B cell (primary cell): ENCODE results near the gene COX17. TPM values are rescaled to one million over a fixed set of nuclear protein-coding genes. Genes with fewer than 3 reads are reported as not detected.
A peak's percentile ranks its signal among the peaks of the same experiment; 100 is the strongest.

ENCODE experiments used
- ATAC-seq: fragments of 200-7000 bp; cut with Tn5 transposase; one replicate; pipeline ENCODE4 v1.10.0; 2021; ENCODE audit warnings: low read depth, mild to moderate bottlenecking, moderate number of reproducible peaks, moderate library complexity
- CTCF ChIA-PET: fragments of 350-600 bp; sonication (Branson Sonifier 250); formaldehyde crosslinking; loops from one replicate; lab custom pipeline; 2021; ENCODE audit warnings: antibody characterized with exemption, inconsistent platforms; lab: Charles Lee
- POLR2A ChIA-PET: fragments of 350-600 bp; sonication (Branson Sonifier 250); formaldehyde crosslinking; loops from one replicate; lab custom pipeline; 2021; ENCODE audit warnings: antibody characterized with exemption; lab: Charles Lee
- DNase-seq: peaks from one replicate; pipeline ENCODE4 v3.0.0; 2013
- H2AFZ ChIP-seq: 2 replicates; pipeline ENCODE4 v1.6.1; 2012; ENCODE audit warnings: mild to moderate bottlenecking, low read depth, low read length; ENCODE audit not compliant: insufficient read depth, poor library complexity, severe bottlenecking
- H3K27ac ChIP-seq, 2 donors: 1 replicate in 1 of 2; 2 replicates in 1 of 2; pipeline ENCODE4 v1.5.1; 2012 to 2013; ENCODE audit warnings: low read length in 2 of 2, mild to moderate bottlenecking in 2 of 2, moderate library complexity in 1 of 2
- H3K27me3 ChIP-seq, 4 experiments: fragments of 200-600 bp in 1 of 4; sonication (generic) in 1 of 4; replicated peaks in 1 of 4; 1 replicate in 2 of 4; 2 replicates in 2 of 4; pipeline versions ENCODE4 v1.6.1 to v1.7.0; 2013 to 2016; ENCODE audit warnings: low read length in 3 of 4, mild to moderate bottlenecking in 2 of 4, mixed read lengths in 1 of 4, moderate library complexity in 1 of 4; ENCODE audit not compliant: insufficient read depth in 4 of 4, control insufficient read depth in 3 of 4; ENCODE audit errors: control extremely low read depth in 1 of 4
- H3K36me3 ChIP-seq, 2 experiments: replicated peaks in 1 of 2; 1 replicate in 1 of 2; 2 replicates in 1 of 2; pipeline versions ENCODE4 v1.6.1 to v1.7.1; 2013; ENCODE audit warnings: low read length in 1 of 2; ENCODE audit not compliant: insufficient read depth in 2 of 2, control insufficient read depth in 1 of 2; ENCODE audit errors: control extremely low read depth in 1 of 2, extremely low read depth in 1 of 2
- H3K4me1 ChIP-seq, 2 donors: fragments of 200-600 bp in 1 of 2; sonication (generic) in 1 of 2; 1 replicate in 1 of 2; 2 replicates in 1 of 2; pipeline versions ENCODE4 v1.5.1 to v1.6.1; 2013 to 2017; ENCODE audit warnings: low read length in 2 of 2; ENCODE audit not compliant: control insufficient read depth in 2 of 2, insufficient read depth in 2 of 2
- H3K4me2 ChIP-seq: replicated peaks from 2 replicates; pipeline ENCODE3; 2012; ENCODE audit warnings: mild to moderate bottlenecking, low read depth, low read length; ENCODE audit not compliant: poor library complexity, severe bottlenecking
- H3K4me3 ChIP-seq, 5 experiments: fragments of 200-600 bp in 1 of 5; sonication (generic) in 1 of 5; 1 replicate in 3 of 5; 2 replicates in 2 of 5; pipeline versions ENCODE4 v1.5.1 to v1.7.0; 2011 to 2016; ENCODE audit warnings: low read length in 4 of 5, mild to moderate bottlenecking in 4 of 5, low read depth in 2 of 5, control low read depth in 1 of 5, moderate library complexity in 1 of 5; ENCODE audit not compliant: insufficient read depth in 1 of 5; ENCODE audit errors: control extremely low read depth in 1 of 5, extremely low read depth in 1 of 5
- H3K79me2 ChIP-seq: fragments of 200-600 bp; sonication (generic); one replicate; pipeline ENCODE4 v1.6.0; 2016; ENCODE audit warnings: low read length; ENCODE audit not compliant: control insufficient read depth, insufficient read depth
- H3K9ac ChIP-seq: fragments of 200-600 bp; sonication (generic); 2 replicates; pipeline ENCODE4 v1.6.1; 2017; ENCODE audit warnings: mild to moderate bottlenecking, low read length, moderate library complexity
- H3K9me3 ChIP-seq, 3 donors: one replicate each; pipeline versions ENCODE4 v1.6.1 to v1.7.1; 2013; ENCODE audit warnings: low read length in 2 of 3; ENCODE audit not compliant: control insufficient read depth in 2 of 3, insufficient read depth in 1 of 3; ENCODE audit errors: control extremely low read depth in 1 of 3
- H4K20me1 ChIP-seq: 2 replicates; pipeline ENCODE4 v1.6.0; 2012; ENCODE audit warnings: mild to moderate bottlenecking, low read length; ENCODE audit not compliant: insufficient read depth, control insufficient read depth, poor library complexity, severe bottlenecking
- H3K27ac Mint-ChIP-seq: one replicate; pipeline ENCODE4 v1.8.0; 2021; ENCODE audit warnings: mixed read lengths
- H3K27me3 Mint-ChIP-seq: one replicate; pipeline ENCODE4 v1.8.0; 2021; ENCODE audit warnings: mixed read lengths
- H3K4me1 Mint-ChIP-seq: one replicate; pipeline ENCODE4 v1.8.0; 2021; ENCODE audit warnings: mixed read lengths
- H3K4me3 Mint-ChIP-seq: one replicate; pipeline ENCODE4 v1.8.0; 2021; ENCODE audit warnings: mixed read lengths
- H3K9me3 Mint-ChIP-seq: one replicate; pipeline ENCODE4 v1.8.0; 2022; ENCODE audit warnings: mixed read lengths; ENCODE audit not compliant: insufficient read depth
- CTCF ChIP-seq: fragments of 200-600 bp; IDR thresholded peaks from one replicate; pipeline ENCODE4 v1.8.0; 2022; ENCODE audit warnings: antibody characterized with exemption, mild to moderate bottlenecking
- EZH2 ChIP-seq: IDR thresholded peaks from 2 replicates; pipeline ENCODE4 v1.6.1; 2012; ENCODE audit warnings: borderline replicate concordance, low read depth, mild to moderate bottlenecking, moderate library complexity, low read length; ENCODE audit not compliant: insufficient read depth, poor library complexity, severe bottlenecking
- WGBS: methylation state at CpG from one replicate; pipeline ENCODE4 v1.1.5; 2013; ENCODE audit warnings: missing lambda C conversion rate; ENCODE audit not compliant: insufficient coverage; 5-methylcytosine and 5-hydroxymethylcytosine counted together
- intact Hi-C: fragments of 100-400 bp; cut with micrococcal nuclease; formaldehyde crosslinking; loops from one replicate; pipeline ENCODE4 v1.10.0; 2022
- polyA plus RNA-seq: library from polyadenylated mRNA; depleted of rRNA; stranded (reverse); fragments of >200 nt; gene quantifications from 2 replicates; pipeline ENCODE4 v1.2.3, GENCODE V29; 2012
- total RNA-seq, 2 donors: library from RNA; stranded (reverse); fragments of 120-200 nt in 1 of 2; gene quantifications; 1 replicate in 1 of 2; 2 replicates in 1 of 2; pipeline versions ENCODE4 v1.2.3 to v1.2.4, GENCODE V29; 2013 to 2022

The COX17 gene
- total and polyA plus RNA-seq, 2 donors (not counting 1 experiment from before 2014, with no cell fraction given): 20.0 to 47.8 TPM

DNA sequence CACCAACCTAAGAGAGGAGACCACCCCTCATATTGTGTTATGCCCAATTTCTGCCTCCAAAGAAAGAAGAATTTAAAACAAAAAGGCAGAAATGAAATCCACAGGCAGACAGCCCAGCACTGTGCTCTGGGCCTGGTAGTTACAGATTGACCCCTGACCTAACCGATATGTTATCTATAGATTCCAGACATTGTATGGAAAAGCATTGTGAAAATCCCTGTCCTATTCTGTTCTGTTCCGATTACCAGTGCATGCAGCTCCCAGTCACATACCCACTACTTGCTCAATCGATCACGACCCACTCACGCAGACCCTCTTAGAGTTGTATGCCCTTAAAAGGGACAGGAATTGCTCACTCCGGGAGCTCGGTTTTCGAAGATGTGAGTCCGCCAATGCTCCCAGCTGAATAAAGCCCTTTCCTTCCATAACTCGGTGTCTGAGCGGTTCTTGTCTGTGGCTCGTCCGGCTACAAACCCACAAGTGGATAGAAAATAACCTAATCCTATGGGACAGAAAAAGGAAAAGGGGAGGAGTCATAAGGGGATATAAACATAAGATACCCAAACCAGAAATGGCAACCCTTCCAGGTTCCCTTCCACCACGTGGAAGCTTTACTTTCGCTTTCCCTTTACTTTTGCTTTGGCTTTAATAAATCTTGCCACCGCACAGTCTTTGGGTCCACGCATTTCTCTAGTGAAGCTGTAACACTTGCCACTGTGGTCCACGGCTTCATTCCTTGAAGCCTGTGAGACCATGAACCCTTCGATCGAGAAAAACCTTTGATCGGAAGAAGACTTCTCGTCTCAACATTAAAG is 23.9 kb upstream of the COX17 start:
- Histone ChIP-seq H4K20me1 (no peaks in the 10 kb centered on the region), H2AFZ (no peak overlapping the region), H3K79me2 (no peaks in the 10 kb centered on the region), H3K36me3 (no peaks in the 10 kb centered on the region), H3K4me2 (peak overlapping the region; percentile 29), H3K4me3 (no peak overlapping the region), H3K27ac (peak overlapping the region; percentile 61 to 76), H3K27me3 (no peaks in the 10 kb centered on the region), H3K9me3 (peaks cover 0 to 13% (median 0%) of the 10 kb centered on the region in 3 donors), H3K9ac (no peak overlapping the region), H3K4me1 (peaks cover 25 to 32% of the 10 kb centered on the region in 2 donors)
- peaks cover 5% of the 10 kb centered on the region for H3K9me3 Mint-ChIP-seq
- ChIA-PET CTCF (interaction anchor here (0.6 to 1.6 kb wide), 2 partner anchors 10 to 20 kb away, joined by 3 to 7 read pairs; no protein-coding TSS in a partner anchor), POLR2A (interaction anchor here (0.6 to 0.9 kb wide), 3 partner anchors 24 to 394 kb away, joined by 3 to 5 read pairs (median 4); partner anchors contain the start of gene COX17)
- intact Hi-C loops: loop anchor here (1.0 to 10.0 kb wide), 5 partner anchors 24 to 1041 kb away; partner anchors contain the start of genes B4GALT4, COX17, GTF2E1 and LRRC58
- TF ChIP-seq EZH2 (no peak), CTCF (no peak)
- 100% methylated on average over 2 of the region's 22 CpGs for WGBS
- H3K27me3 Mint-ChIP-seq: no peaks in the 10 kb centered on the region
- H3K27ac Mint-ChIP-seq: peak overlapping the region; percentile 93
- DNase-seq: peak; percentile 8
- H3K4me3 Mint-ChIP-seq: peak overlapping the region; percentile 72
- peaks cover 48% of the 10 kb centered on the region for H3K4me1 Mint-ChIP-seq
- ATAC-seq: no peak
